Caco-2 (cell line): ENCODE measurements around the gene CROCC2. TPM values are rescaled to one million over a fixed set of nuclear protein-coding genes. Genes with fewer than 3 reads are reported as not detected.

ENCODE experiments used
- BruUV-seq: library from RNA; stranded (reverse); fragments of 400-500 nt; replicated peaks from 2 replicates; lab custom pipeline; 2021; lab: Mats Ljungman, UMichigan
- CTCF ChIA-PET: fragments of 300-600 bp; sonication (Branson Sonifier 250); formaldehyde crosslinking; loops from one replicate; lab custom pipeline; 2022; ENCODE audit warnings: antibody characterized with exemption; lab: Charles Lee
- POLR2A ChIA-PET: fragments of 300-600 bp; sonication (Branson Sonifier 250); formaldehyde crosslinking; loops from one replicate; lab custom pipeline; 2022; ENCODE audit warnings: antibody characterized with exemption; lab: Charles Lee
- DNase-seq, 2 experiments: peaks; one replicate each; pipeline versions ENCODE4 v3.0.0 to v3.0.0-alpha.2; 2020 to 2022
- H3K27me3 ChIP-seq: replicated peaks from 2 replicates; pipeline ENCODE4 v1.6.0; 2011; ENCODE audit warnings: low read length; ENCODE audit not compliant: control insufficient read depth, insufficient read depth
- H3K36me3 ChIP-seq: 2 replicates; pipeline ENCODE4 v1.5.1; 2011; ENCODE audit warnings: low read length; ENCODE audit not compliant: control insufficient read depth, insufficient read depth
- H3K4me1 ChIP-seq: fragments of 250-450 bp; sonication (Bioruptor Pico); 2 replicates; pipeline ENCODE4 v1.5.1; 2020; ENCODE audit warnings: mild to moderate bottlenecking
- H3K4me3 ChIP-seq: 2 replicates; pipeline ENCODE4 v1.5.1; 2011; ENCODE audit warnings: low read depth, mild to moderate bottlenecking, control low read depth, low read length
- H3K9me3 ChIP-seq: fragments of 250-450 bp; sonication (Bioruptor Pico); 2 replicates; pipeline ENCODE4 v1.5.1; 2020; ENCODE audit warnings: mild to moderate bottlenecking, moderate library complexity
- H3K27ac Mint-ChIP-seq: one replicate; pipeline ENCODE4 v1.8.0; 2022; ENCODE audit warnings: mixed read lengths; ENCODE audit not compliant: unreplicated experiment
- H3K27me3 Mint-ChIP-seq: one replicate; pipeline ENCODE4 v1.8.0; 2022; ENCODE audit warnings: mixed read lengths; ENCODE audit not compliant: insufficient read depth, unreplicated experiment
- H3K36me3 Mint-ChIP-seq: one replicate; pipeline ENCODE4 v1.8.0; 2022; ENCODE audit warnings: mild to moderate bottlenecking, mixed read lengths; ENCODE audit not compliant: insufficient read depth, unreplicated experiment
- H3K4me1 Mint-ChIP-seq: one replicate; pipeline ENCODE4 v1.8.0; 2022; ENCODE audit warnings: low read depth, mixed read lengths; ENCODE audit not compliant: unreplicated experiment
- H3K4me3 Mint-ChIP-seq: one replicate; pipeline ENCODE4 v1.8.0; 2022; ENCODE audit warnings: mild to moderate bottlenecking, moderate library complexity, mixed read lengths; ENCODE audit not compliant: unreplicated experiment
- H3K9me3 Mint-ChIP-seq: one replicate; pipeline ENCODE4 v1.8.0; 2022; ENCODE audit warnings: mixed read lengths; ENCODE audit not compliant: unreplicated experiment
- CTCF ChIP-seq, 2 experiments: fragments of 200-600 bp in 1 of 2; IDR thresholded peaks; 1 replicate in 1 of 2; 2 replicates in 1 of 2; pipeline versions ENCODE4 v1.5.1 to v1.8.0; 2011 to 2022; ENCODE audit warnings: antibody characterized with exemption in 1 of 2, control low read depth in 1 of 2, inconsistent platforms in 1 of 2, low read depth in 1 of 2, low read length in 1 of 2, mild to moderate bottlenecking in 1 of 2, moderate library complexity in 1 of 2; ENCODE audit not compliant: insufficient read depth in 1 of 2, severe bottlenecking in 1 of 2, unreplicated experiment in 1 of 2
- intact Hi-C: fragments of 100-400 bp; cut with micrococcal nuclease; formaldehyde crosslinking; loops from one replicate; pipeline ENCODE4 v1.10.0; 2022; ENCODE audit not compliant: unreplicated experiment
- total RNA-seq: library from RNA; stranded (reverse); gene quantifications from 2 replicates; pipeline ENCODE4 v1.2.3, GENCODE V29; 2022

Gene CROCC2
- total RNA-seq, 1 experiment from 2014 or later = not detected

GRCh38 chr2:240889601-240890560 is 16.3 kb upstream of the CROCC2 start:
- H3K4me1 Mint-ChIP-seq = no peaks in the 10 kb centered on the region
- intact Hi-C loops = loop anchor here (10.0 kb wide), 1 partner anchor 95 kb away; no protein-coding TSS in a partner anchor
- peaks cover 17% of the 10 kb centered on the region for H3K4me1 ChIP-seq
- H3K27me3 Mint-ChIP-seq = no peaks in the 10 kb centered on the region
- H3K9me3 ChIP-seq = no peaks in the 10 kb centered on the region
- POLR2A ChIA-PET = no interaction called here
- BruUV-seq = no TSS peak
- H3K4me3 Mint-ChIP-seq = no peak overlapping the region
- no peak overlapping the region for H3K27ac Mint-ChIP-seq
- TF ChIP-seq CTCF (IDR thresholded peaks at IDR 0.05; ENCODE audit: insufficient read depth in 1 of 2, low read depth in 1 of 2, low read length in 1 of 2, severe bottlenecking in 1 of 2, unreplicated experiment in 1 of 2) = no peak
- no peak overlapping the region for H3K4me3 ChIP-seq
- no peaks in the 10 kb centered on the region for H3K36me3 ChIP-seq
- no peak for DNase-seq
- no peaks in the 10 kb centered on the region for H3K9me3 Mint-ChIP-seq
- no peaks in the 10 kb centered on the region for H3K27me3 ChIP-seq
- CTCF ChIA-PET = no interaction called here
- peaks cover 30% of the 10 kb centered on the region for H3K36me3 Mint-ChIP-seq

- peaks cover 23% of the 10 kb centered on the region for H3K36me3 Mint-ChIP-seq
- no peaks in the 10 kb centered on the region for H3K27me3 ChIP-seq
- no TSS peak for BruUV-seq
Observed at GRCh38 chr2:240890691-240891090, 15.4 kb upstream of the CROCC2 start.

More at GRCh38 chr2:240890691-240891090, 15.4 kb upstream of the CROCC2 start:
- DNase-seq = no peak
- POLR2A ChIA-PET = no interaction called here
- Mint-ChIP-seq H3K4me1 (no peaks in the 10 kb centered on the region), H3K9me3 (no peaks in the 10 kb centered on the region), H3K27ac (no peak overlapping the region), H3K27me3 (no peaks in the 10 kb centered on the region), H3K4me3 (no peak overlapping the region)
- CTCF ChIA-PET = no interaction called here
- intact Hi-C loops = loop anchor here (10.0 kb wide), 1 partner anchor 94 kb away; no protein-coding TSS in a partner anchor
- H3K4me3 ChIP-seq = no peak overlapping the region
- H3K36me3 ChIP-seq = no peaks in the 10 kb centered on the region
- peaks cover 17% of the 10 kb centered on the region for H3K4me1 ChIP-seq
- H3K9me3 ChIP-seq = no peaks in the 10 kb centered on the region
- no peak for TF ChIP-seq CTCF (IDR thresholded peaks at IDR 0.05; ENCODE audit: insufficient read depth in 1 of 2, low read depth in 1 of 2, low read length in 1 of 2, severe bottlenecking in 1 of 2, unreplicated experiment in 1 of 2)
